Measurements from ENCODE around the gene FAM83B. TPM values are rescaled to one million over a fixed set of nuclear protein-coding genes. Genes with fewer than 3 reads are reported as not detected.
"Not testable (repeated sequence)": the region's sequence is repeated elsewhere in the genome, so short reads cannot be mapped to it uniquely, and the experiment has no call there.

FAM83B gene, protein sequence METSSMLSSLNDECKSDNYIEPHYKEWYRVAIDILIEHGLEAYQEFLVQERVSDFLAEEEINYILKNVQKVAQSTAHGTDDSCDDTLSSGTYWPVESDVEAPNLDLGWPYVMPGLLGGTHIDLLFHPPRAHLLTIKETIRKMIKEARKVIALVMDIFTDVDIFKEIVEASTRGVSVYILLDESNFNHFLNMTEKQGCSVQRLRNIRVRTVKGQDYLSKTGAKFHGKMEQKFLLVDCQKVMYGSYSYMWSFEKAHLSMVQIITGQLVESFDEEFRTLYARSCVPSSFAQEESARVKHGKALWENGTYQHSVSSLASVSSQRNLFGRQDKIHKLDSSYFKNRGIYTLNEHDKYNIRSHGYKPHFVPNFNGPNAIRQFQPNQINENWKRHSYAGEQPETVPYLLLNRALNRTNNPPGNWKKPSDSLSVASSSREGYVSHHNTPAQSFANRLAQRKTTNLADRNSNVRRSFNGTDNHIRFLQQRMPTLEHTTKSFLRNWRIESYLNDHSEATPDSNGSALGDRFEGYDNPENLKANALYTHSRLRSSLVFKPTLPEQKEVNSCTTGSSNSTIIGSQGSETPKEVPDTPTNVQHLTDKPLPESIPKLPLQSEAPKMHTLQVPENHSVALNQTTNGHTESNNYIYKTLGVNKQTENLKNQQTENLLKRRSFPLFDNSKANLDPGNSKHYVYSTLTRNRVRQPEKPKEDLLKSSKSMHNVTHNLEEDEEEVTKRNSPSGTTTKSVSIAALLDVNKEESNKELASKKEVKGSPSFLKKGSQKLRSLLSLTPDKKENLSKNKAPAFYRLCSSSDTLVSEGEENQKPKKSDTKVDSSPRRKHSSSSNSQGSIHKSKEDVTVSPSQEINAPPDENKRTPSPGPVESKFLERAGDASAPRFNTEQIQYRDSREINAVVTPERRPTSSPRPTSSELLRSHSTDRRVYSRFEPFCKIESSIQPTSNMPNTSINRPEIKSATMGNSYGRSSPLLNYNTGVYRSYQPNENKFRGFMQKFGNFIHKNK
- 10 to 100 TPM in 1 of 4 donors, 1 to 10 TPM in 2, under 1 TPM in 1; 0.30 to 13.0 (median 8.9) TPM for polyA plus RNA-seq (ENCODE audit: insufficient read length in 4 of 4)

- peak in 2 of 4 donors; percentile 20 to 21 for DNase-seq (ENCODE audit: low read depth in 4 of 4, low spot score in 3 of 4)
Observed at GRCh38 chr6:54846243-54846856, at the start of gene FAM83B. TSS of gene FAM83B (plus strand) at chr6:54846771. CDS start at chr6:54870247, 23,476 bp downstream.

DNA sequence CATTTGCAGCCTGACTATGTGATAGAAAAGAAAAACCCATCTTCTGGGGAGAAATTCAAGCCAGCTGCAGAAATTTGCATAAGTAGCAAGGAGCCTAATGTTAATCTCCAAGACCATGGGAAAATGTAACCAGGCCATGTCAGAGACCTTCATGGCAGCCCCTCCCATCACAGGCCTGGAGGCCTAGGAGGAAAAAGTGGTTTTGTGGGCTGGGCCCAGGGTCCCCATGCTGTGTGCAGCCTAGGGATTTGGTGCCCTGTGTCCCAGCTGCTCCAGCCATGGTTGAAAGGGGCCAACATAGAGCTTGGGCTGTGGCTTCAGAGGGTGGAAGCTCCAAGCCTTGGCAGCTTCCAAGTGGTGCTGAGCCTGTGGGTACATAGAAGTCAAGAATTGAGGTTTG lies 49.7 kb upstream of the FAM83B start:
- DNase-seq (ENCODE audit: low read depth in 4 of 4, low spot score in 3 of 4): not testable (repeated sequence)

DNA sequence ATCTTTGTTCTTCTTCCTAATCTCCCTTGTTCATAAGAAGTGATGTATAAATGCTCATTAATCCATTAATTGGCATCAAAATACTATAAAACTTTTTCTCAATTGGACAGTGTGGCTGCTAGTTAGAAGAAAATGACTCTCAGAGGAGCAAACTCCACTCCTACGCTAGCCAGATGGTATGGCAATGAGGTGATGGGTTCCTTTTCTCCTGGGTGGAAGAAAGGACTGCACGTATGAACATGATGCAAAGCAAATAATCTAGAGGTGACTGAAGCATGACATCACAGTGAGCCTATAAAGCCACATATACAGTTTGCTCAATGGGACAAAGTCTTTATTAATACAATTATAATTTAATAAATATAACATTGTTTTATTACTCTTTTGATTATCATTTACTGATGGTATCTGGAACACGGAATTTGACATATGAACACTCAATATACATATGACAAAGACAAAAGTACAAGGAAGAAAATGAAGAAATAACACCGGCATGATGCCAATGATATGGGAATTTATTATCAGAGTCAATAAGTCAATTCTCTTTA lies 46.4 kb upstream of the FAM83B start:
- no peak for DNase-seq (ENCODE audit: low read depth in 4 of 4, low spot score in 3 of 4)

- no peak for DNase-seq (ENCODE audit: low read depth in 4 of 4, low spot score in 3 of 4)
Observed at GRCh38 chr6:54801244-54801643, 45.3 kb upstream of the FAM83B start.

DNA sequence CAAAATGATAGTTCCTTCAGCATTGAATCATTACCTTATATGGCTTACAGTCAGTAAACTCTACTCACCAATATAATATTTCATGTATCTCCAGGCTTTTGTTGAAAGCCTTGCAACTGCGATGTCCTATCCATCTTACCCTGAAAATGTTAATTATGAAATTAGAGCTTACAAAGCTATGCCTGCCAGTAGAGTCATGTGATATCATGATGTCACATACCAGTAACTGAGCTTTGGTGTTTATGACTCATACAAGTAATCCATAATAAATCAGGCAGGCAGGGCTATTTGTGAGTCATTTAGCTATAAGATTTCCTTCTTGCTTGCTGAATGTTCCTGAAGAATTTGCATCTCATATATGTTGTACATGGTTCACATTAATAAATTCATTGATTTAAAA lies 44.9 kb upstream of the FAM83B start:
- DNase-seq (ENCODE audit: low read depth in 4 of 4, low spot score in 3 of 4): no peak

GRCh38 chr6:54802775-54803634 lies 43.6 kb upstream of the FAM83B start:
- DNase-seq (ENCODE audit: low read depth in 4 of 4, low spot score in 3 of 4): no peak

DNA sequence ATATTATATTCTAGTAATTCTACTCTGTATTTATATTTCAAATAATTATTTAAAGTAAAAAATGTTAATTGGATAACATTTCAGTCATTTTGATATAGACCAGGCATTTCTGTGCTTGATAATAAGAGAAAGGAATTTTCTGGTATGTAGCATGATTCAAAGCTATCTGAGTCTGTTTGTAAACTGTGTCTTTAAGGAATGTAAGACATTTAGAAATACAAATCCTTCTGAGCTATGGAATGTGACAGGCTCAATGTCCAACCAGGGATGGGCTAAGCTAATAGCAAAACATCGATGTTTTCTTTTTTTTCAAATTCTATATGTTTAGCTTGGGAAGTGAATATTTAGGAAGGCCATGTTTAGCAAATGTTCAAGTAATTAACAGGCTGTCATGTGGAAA lies 41.5 kb upstream of the FAM83B start:
- DNase-seq (ENCODE audit: low read depth in 4 of 4, low spot score in 3 of 4): no peak

GRCh38 chr6:54810147-54810546 lies 36.4 kb upstream of the FAM83B start:
- no peak for DNase-seq (ENCODE audit: low read depth in 4 of 4, low spot score in 3 of 4)

- DNase-seq (ENCODE audit: low read depth in 4 of 4, low spot score in 3 of 4): no peak
Observed at GRCh38 chr6:54813892-54814291, 32.7 kb upstream of the FAM83B start.

- DNase-seq (ENCODE audit: low read depth in 4 of 4, low spot score in 3 of 4): no peak
Observed at GRCh38 chr6:54817236-54817635, 29.3 kb upstream of the FAM83B start.

GRCh38 chr6:54817834-54818233 lies 28.7 kb upstream of the FAM83B start:
- no peak for DNase-seq (ENCODE audit: low read depth in 4 of 4, low spot score in 3 of 4)

GRCh38 chr6:54824225-54824624 lies 22.3 kb upstream of the FAM83B start:
- DNase-seq (ENCODE audit: low read depth in 4 of 4, low spot score in 3 of 4): not testable (repeated sequence)

DNA sequence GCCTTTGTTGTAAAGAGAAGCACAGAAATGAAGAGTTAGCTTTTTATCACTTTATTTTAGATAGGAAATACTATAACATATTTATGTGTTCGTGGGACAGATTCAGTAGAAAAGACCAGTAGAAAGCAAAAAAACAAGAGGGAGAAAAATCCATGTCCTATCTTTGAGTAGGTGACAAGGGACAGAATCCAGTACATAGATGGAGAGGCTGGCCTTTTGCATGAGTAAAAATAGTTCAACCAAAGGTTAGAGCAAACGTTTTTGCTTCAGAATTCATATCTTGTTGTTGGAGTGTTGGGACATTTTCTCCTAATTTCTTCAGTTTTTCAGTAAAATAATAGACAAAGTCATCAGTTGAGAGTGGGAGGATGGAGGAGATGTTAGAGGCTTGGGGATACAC lies 19.6 kb upstream of the FAM83B start:
- DNase-seq (ENCODE audit: low read depth in 4 of 4, low spot score in 3 of 4): no peak

GRCh38 chr6:54830216-54830615 lies 16.4 kb upstream of the FAM83B start:
- no peak for DNase-seq (ENCODE audit: low read depth in 4 of 4, low spot score in 3 of 4)

GRCh38 chr6:54835176-54835575 lies 11.4 kb upstream of the FAM83B start:
- no peak for DNase-seq (ENCODE audit: low read depth in 4 of 4, low spot score in 3 of 4)

DNA sequence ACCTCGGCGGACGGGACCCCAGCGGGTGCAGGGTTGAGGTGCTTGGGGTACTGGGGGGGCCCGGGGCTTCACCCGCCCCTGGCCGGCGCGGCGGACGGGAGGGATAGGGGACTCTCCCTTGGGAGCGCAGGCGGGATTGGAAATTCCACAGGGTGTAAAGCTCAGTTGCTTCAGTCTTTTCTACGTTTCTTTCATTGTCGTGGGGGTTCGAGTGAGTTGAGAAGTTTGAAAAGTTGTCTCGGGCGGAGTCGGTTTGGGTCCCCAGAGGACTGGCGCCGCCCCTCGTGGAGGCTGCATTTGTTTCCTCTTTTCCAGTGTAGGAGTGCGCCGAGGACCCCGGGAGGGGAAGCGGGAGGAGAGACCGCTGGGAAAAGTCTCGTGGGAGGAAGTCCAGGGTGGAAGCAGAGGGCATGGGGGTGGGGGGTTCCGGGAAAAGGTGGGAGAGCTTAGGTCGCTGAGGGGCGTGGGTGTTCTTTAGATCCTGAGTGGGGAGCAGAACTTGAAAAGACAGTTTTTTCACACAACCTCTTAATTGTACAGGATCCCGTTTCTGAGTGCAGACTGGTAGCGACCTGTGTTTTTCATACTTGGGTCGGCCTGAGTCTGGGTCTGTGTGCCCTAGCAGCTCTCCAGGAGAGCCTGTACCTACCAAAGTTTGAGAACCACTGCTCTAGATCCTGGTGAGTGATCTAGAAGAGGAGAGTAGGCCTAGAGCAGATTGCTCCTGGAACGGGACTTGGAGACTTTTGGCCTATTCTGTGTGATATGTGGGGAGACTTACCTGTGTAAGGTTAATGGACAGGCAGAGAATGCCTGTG lies 495 bp downstream of the FAM83B start:
- DNase-seq (ENCODE audit: low read depth in 4 of 4, low spot score in 3 of 4): peak in 2 of 4 donors; percentile 25 to 31

DNA sequence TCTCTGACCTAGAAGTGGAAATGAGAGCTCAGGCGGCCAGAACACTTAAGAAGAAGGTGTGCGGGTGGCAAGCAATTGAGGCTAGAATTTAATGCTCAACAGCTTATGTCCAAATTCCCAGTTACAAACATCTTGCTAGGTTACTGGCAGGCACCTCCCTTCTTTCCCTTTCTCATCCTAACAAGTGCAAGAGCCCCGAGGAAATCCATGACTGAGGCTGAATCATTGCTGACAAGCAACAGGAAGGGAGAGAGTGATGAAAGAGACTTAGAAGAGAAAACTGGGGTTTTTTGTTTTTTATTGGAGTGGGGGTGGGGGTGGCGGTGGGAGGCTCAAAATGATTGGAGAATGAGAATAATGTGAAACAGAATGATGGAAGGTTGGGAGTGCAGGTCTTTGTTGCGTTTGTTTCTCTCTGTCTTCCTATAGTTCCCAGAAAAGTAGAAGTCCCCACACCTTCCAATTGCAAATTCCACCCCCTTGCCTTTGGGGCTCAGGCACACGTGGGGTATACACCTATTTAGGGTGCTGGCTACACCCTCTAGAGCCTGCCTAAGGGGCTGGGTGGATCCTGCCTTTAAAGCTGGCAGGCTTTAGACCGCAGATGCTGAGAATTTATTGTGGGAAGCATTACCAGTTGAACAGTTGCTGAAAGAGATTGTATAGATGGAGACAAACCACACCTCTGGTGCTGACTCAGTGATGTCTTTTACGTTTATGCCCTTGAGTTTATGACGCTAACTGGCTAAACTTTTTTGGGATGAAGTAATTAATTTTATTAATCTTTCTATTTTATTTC lies 1.4 kb downstream of the FAM83B start:
- DNase-seq (ENCODE audit: low read depth in 4 of 4, low spot score in 3 of 4): no peak

- no peak for DNase-seq (ENCODE audit: low read depth in 4 of 4, low spot score in 3 of 4)
Observed at GRCh38 chr6:54850114-54850513, 3.5 kb downstream of the FAM83B start.

All from left renal pelvis (tissue), 4 donors.